GM23338 (cell line): Measurements from ENCODE around the gene UBAC1. TPM values are rescaled to one million over a fixed set of nuclear protein-coding genes. Genes with fewer than 3 reads are reported as not detected.

Experiments used
- ATAC-seq: fragments of 200-7000 bp; cut with Tn5 transposase; 3 replicates; pipeline ENCODE4 v1.9.1; 2020
- DNase-seq: peaks from one replicate; pipeline ENCODE4 v3.0.0-alpha.2; 2015; ENCODE audit warnings: low spot score
- H2AFZ ChIP-seq: fragments of 200-600 bp; sonication (generic); 2 replicates; pipeline ENCODE4 v1.8.0; 2016; ENCODE audit warnings: antibody characterized with exemption, mild to moderate bottlenecking, moderate library complexity
- H3F3A ChIP-seq: fragments of 200-600 bp; sonication (generic); replicated peaks from 2 replicates; pipeline ENCODE4 v1.8.0; 2017; ENCODE audit warnings: antibody characterized with exemption, mixed run types, low read depth
- H3K27ac ChIP-seq: fragments of 200-600 bp; sonication (generic); 2 replicates; pipeline ENCODE4 v1.6.1; 2016; ENCODE audit warnings: low read depth
- H3K27me3 ChIP-seq: fragments of 200-600 bp; sonication (generic); 2 replicates; pipeline ENCODE4 v1.8.0; 2016; ENCODE audit warnings: mild to moderate bottlenecking, mixed run types, moderate library complexity; ENCODE audit not compliant: insufficient read depth
- H3K36me3 ChIP-seq: fragments of 200-600 bp; sonication (generic); 2 replicates; pipeline ENCODE4 v1.8.0; 2016; ENCODE audit warnings: mild to moderate bottlenecking; ENCODE audit not compliant: insufficient read depth
- H3K4me1 ChIP-seq: fragments of 200-600 bp; sonication (generic); 2 replicates; pipeline ENCODE4 v1.8.0; 2016; ENCODE audit warnings: mild to moderate bottlenecking, moderate library complexity; ENCODE audit not compliant: insufficient read depth
- H3K4me2 ChIP-seq: fragments of 200-600 bp; sonication (generic); 2 replicates; pipeline ENCODE4 v1.7.1; 2017; ENCODE audit warnings: mixed run types
- H3K4me3 ChIP-seq: fragments of 200-600 bp; sonication (generic); 2 replicates; pipeline ENCODE4 v1.6.1; 2016; ENCODE audit warnings: mixed run types
- H3K79me2 ChIP-seq: fragments of 200-600 bp; sonication (generic); replicated peaks from 2 replicates; pipeline ENCODE4 v1.8.0; 2017; ENCODE audit warnings: mild to moderate bottlenecking; ENCODE audit not compliant: insufficient read depth
- H3K9me2 ChIP-seq: fragments of 200-600 bp; sonication (generic); 2 replicates; pipeline ENCODE4 v1.8.0; 2017; ENCODE audit not compliant: insufficient read depth
- H4K20me1 ChIP-seq: fragments of 200-600 bp; sonication (generic); replicated peaks from 2 replicates; pipeline ENCODE4 v1.8.0; 2017; ENCODE audit warnings: mild to moderate bottlenecking; ENCODE audit not compliant: insufficient read depth
- H3K27ac Mint-ChIP-seq: 2 replicates; pipeline ENCODE4 v1.8.0; 2020; ENCODE audit warnings: inconsistent platforms, mild to moderate bottlenecking, moderate library complexity, mixed read lengths
- H3K27me3 Mint-ChIP-seq: 3 replicates; pipeline ENCODE4 v1.8.0; 2022; ENCODE audit warnings: low read depth, mild to moderate bottlenecking, moderate library complexity, mixed read lengths, inconsistent platforms; ENCODE audit not compliant: insufficient read depth, poor library complexity
- H3K36me3 Mint-ChIP-seq: 3 replicates; pipeline ENCODE4 v1.8.0; 2021; ENCODE audit warnings: low read depth, mild to moderate bottlenecking, inconsistent platforms, moderate library complexity, mixed read lengths
- H3K4me1 Mint-ChIP-seq: 3 replicates; pipeline ENCODE4 v1.8.0; 2020; ENCODE audit warnings: mild to moderate bottlenecking, inconsistent platforms, mixed read lengths
- H3K4me3 Mint-ChIP-seq: 3 replicates; pipeline ENCODE4 v1.8.0; 2021; ENCODE audit warnings: moderate library complexity, mild to moderate bottlenecking, inconsistent platforms, mixed read lengths
- H3K9me3 Mint-ChIP-seq: 3 replicates; pipeline ENCODE4 v1.8.0; 2020; ENCODE audit warnings: moderate library complexity, mild to moderate bottlenecking, inconsistent platforms, mixed read lengths
- CREB1 ChIP-seq: fragments of 250-450 bp; sonication (Bioruptor Pico); IDR thresholded peaks from 2 replicates; pipeline ENCODE4 v1.5.0; 2020; ENCODE audit warnings: low read depth, mild to moderate bottlenecking, moderate library complexity
- ETS1 ChIP-seq: IDR thresholded peaks from 2 replicates; pipeline ENCODE4 v1.6.1; 2016; ENCODE audit warnings: antibody characterized with exemption
- EZH2 ChIP-seq: fragments of 200-600 bp; sonication (generic); IDR thresholded peaks from one replicate; pipeline ENCODE4 v1.8.0; 2017; ENCODE audit warnings: antibody characterized with exemption, mild to moderate bottlenecking, low read depth; ENCODE audit not compliant: unreplicated experiment
- EZH2phosphoT487 ChIP-seq: fragments of 200-600 bp; sonication (generic); IDR thresholded peaks from one replicate; pipeline ENCODE4 v1.8.1; 2018; ENCODE audit warnings: antibody characterized with exemption; ENCODE audit not compliant: unreplicated experiment
- NANOG ChIP-seq: IDR thresholded peaks from 2 replicates; pipeline ENCODE4 v1.6.1; 2016; ENCODE audit warnings: antibody characterized with exemption, borderline replicate concordance
- REST ChIP-seq: IDR thresholded peaks from one replicate; pipeline ENCODE4 v1.6.1; 2018; ENCODE audit warnings: antibody characterized with exemption; ENCODE audit not compliant: unreplicated experiment
- STAT1 ChIP-seq: IDR thresholded peaks from one replicate; pipeline ENCODE4 v1.6.1; 2016; ENCODE audit warnings: antibody characterized with exemption; ENCODE audit not compliant: unreplicated experiment
- ZNF114 ChIP-seq: fragments of 250-450 bp; sonication (Bioruptor Pico); IDR thresholded peaks from 2 replicates; pipeline ENCODE4 v1.5.0; 2020; ENCODE audit warnings: mild to moderate bottlenecking, moderate library complexity
- ZNF331 ChIP-seq: fragments of 250-450 bp; sonication (Bioruptor Pico); IDR thresholded peaks from 2 replicates; pipeline ENCODE4 v1.5.0; 2020; ENCODE audit warnings: low read depth, mild to moderate bottlenecking, moderate library complexity
- polyA plus RNA-seq: library from polyadenylated mRNA; unstranded; fragments of >200 nt; fragmentation: Nextera tagmentation; extraction: Ambion mirVana; gene quantifications from 2 replicates; pipeline ENCODE4 v1.2.1, GENCODE V29; 2016
- total RNA-seq: library from RNA; depleted of rRNA; stranded (reverse); fragments of >200 nt; shearing (Covaris generic); gene quantifications from 2 replicates; pipeline ENCODE4 v1.2.3, GENCODE V29; 2014

UBAC1 gene
- total and polyA plus RNA-seq, 2 experiments from 2014 or later = 63.2 to 86.6 TPM

DNA sequence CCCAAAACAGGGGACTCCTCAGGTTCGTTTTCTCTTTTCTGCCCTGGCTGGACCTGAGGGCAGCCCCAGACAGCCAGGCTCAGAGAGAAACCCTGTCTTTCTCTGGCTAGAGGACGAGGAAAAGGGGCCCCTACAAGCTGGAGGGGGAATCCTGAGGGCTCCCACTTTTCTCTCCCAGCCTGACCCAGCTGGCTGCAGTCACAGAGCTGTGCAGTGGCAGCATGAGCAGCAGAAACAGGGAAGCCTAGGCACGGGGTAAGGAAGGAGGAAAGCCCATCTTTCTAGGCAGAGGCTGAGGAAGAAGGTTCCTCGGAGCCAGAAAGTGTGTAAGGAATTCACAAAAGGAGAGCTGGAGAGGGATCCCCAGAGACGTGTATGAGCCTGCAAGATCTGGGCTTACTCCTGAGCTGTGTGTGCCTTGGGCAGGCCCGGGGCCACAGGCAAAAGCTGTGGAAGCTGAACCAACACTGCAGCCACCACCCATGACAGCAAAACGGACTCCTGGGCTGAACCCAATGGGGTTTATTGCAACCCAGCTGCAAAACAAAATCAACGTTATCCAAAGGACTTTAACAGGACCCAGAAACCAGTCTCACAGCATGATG lies 70.0 kb downstream of the UBAC1 start (continued):
- TF ChIP-seq ETS1 (no peak), ZNF114 (CRISPR knock-in tag) (no peak), REST (no peak), EZH2 (no peak), ZNF331 (CRISPR knock-in tag) (no peak)

DNA sequence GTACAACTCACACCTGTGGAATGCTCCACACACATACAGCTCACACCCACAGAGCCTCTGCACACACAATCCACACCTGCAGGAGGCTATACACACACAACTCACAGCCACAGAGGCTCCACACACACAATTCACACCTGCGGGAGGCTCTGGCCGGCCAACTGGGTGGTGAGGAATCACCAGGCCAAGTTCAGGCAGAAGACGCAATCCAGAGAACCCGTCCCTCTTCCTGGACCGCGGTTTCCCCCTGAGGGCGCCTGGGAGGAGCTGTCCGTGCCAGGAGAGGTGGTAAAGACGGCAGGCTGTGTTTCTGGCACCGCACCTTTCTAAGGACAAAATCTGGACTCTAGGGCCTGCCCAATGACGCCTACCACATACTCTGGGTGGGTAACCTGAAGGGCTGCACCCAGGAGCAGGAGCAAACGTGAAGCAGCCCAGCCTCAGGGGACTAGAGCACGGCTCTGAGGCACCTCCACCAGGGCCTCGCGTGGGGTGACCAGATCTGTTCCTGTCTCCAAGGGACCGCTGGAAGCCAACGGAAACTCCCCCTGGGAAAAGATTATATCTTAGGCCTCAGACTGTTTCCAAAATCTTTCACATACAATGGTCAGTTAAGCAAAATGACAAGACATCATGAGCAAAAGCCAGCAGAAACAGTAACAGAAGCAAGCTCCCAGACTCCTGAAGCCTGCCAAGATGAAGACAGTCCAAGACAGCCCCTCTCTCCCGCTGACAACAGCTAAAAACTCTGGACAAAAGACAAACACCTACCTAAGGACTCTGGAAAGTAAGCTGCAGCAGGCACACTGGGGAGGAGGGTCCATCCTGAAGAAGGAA lies 70.8 kb downstream of the UBAC1 start:
- Histone ChIP-seq H3K4me1 (peaks cover 47% of the 10 kb centered on the region), H4K20me1 (peaks cover 89% of the 10 kb centered on the region), H3K4me3 (no peak overlapping the region), H3K4me2 (no peak overlapping the region), H3K9me2 (no peaks in the 10 kb centered on the region), H3K27me3 (no peaks in the 10 kb centered on the region), H3K36me3 (no peaks in the 10 kb centered on the region), H3F3A (peaks cover 7% of the 10 kb centered on the region), H2AFZ (no peak overlapping the region), H3K79me2 (peaks cover 100% of the 10 kb centered on the region), H3K27ac (peak overlapping the region; percentile 55; the same call in 1 of the 2 replicates)
- no peak for DNase-seq
- peaks cover 3% of the 10 kb centered on the region; the same call in 1 of the 3 replicates for H3K36me3 Mint-ChIP-seq
- peaks cover 12% of the 10 kb centered on the region for H3K27me3 Mint-ChIP-seq
- H3K27ac Mint-ChIP-seq = peak overlapping the region; percentile 38; the same call in 1 of the 2 replicates
- H3K9me3 Mint-ChIP-seq = no peaks in the 10 kb centered on the region
- peaks cover 86% of the 10 kb centered on the region for H3K4me1 Mint-ChIP-seq
- ATAC-seq = no peak
- no peak overlapping the region for H3K4me3 Mint-ChIP-seq
- no peak for TF ChIP-seq STAT1
- TF ChIP-seq NANOG = no peak
- no peak for TF ChIP-seq EZH2
- no peak for TF ChIP-seq REST
- no peak for TF ChIP-seq ETS1
- TF ChIP-seq EZH2phosphoT487 = no peak
- no peak for TF ChIP-seq CREB1 (CRISPR knock-in tag)
- TF ChIP-seq ZNF114 (CRISPR knock-in tag) = no peak
